Caco-2 (cell line): ENCODE data around the gene SLX4IP. TPM values are rescaled to one million over a fixed set of nuclear protein-coding genes. Genes with fewer than 3 reads are reported as not detected.

ENCODE experiments used
- BruUV-seq: library from RNA; stranded (reverse); fragments of 400-500 nt; replicated peaks from 2 replicates; lab custom pipeline; 2021; lab: Mats Ljungman, UMichigan
- CTCF ChIA-PET: fragments of 300-600 bp; sonication (Branson Sonifier 250); formaldehyde crosslinking; loops from one replicate; lab custom pipeline; 2022; ENCODE audit warnings: antibody characterized with exemption; lab: Charles Lee
- POLR2A ChIA-PET: fragments of 300-600 bp; sonication (Branson Sonifier 250); formaldehyde crosslinking; loops from one replicate; lab custom pipeline; 2022; ENCODE audit warnings: antibody characterized with exemption; lab: Charles Lee
- DNase-seq, 2 experiments: peaks; one replicate each; pipeline versions ENCODE4 v3.0.0 to v3.0.0-alpha.2; 2020 to 2022
- H3K27me3 ChIP-seq: replicated peaks from 2 replicates; pipeline ENCODE4 v1.6.0; 2011; ENCODE audit warnings: low read length; ENCODE audit not compliant: control insufficient read depth, insufficient read depth
- H3K36me3 ChIP-seq: 2 replicates; pipeline ENCODE4 v1.5.1; 2011; ENCODE audit warnings: low read length; ENCODE audit not compliant: control insufficient read depth, insufficient read depth
- H3K4me1 ChIP-seq: fragments of 250-450 bp; sonication (Bioruptor Pico); 2 replicates; pipeline ENCODE4 v1.5.1; 2020; ENCODE audit warnings: mild to moderate bottlenecking
- H3K4me3 ChIP-seq: 2 replicates; pipeline ENCODE4 v1.5.1; 2011; ENCODE audit warnings: low read depth, mild to moderate bottlenecking, control low read depth, low read length
- H3K9me3 ChIP-seq: fragments of 250-450 bp; sonication (Bioruptor Pico); 2 replicates; pipeline ENCODE4 v1.5.1; 2020; ENCODE audit warnings: mild to moderate bottlenecking, moderate library complexity
- H3K27ac Mint-ChIP-seq: one replicate; pipeline ENCODE4 v1.8.0; 2022; ENCODE audit warnings: mixed read lengths; ENCODE audit not compliant: unreplicated experiment
- H3K27me3 Mint-ChIP-seq: one replicate; pipeline ENCODE4 v1.8.0; 2022; ENCODE audit warnings: mixed read lengths; ENCODE audit not compliant: insufficient read depth, unreplicated experiment
- H3K36me3 Mint-ChIP-seq: one replicate; pipeline ENCODE4 v1.8.0; 2022; ENCODE audit warnings: mild to moderate bottlenecking, mixed read lengths; ENCODE audit not compliant: insufficient read depth, unreplicated experiment
- H3K4me1 Mint-ChIP-seq: one replicate; pipeline ENCODE4 v1.8.0; 2022; ENCODE audit warnings: low read depth, mixed read lengths; ENCODE audit not compliant: unreplicated experiment
- H3K4me3 Mint-ChIP-seq: one replicate; pipeline ENCODE4 v1.8.0; 2022; ENCODE audit warnings: mild to moderate bottlenecking, moderate library complexity, mixed read lengths; ENCODE audit not compliant: unreplicated experiment
- H3K9me3 Mint-ChIP-seq: one replicate; pipeline ENCODE4 v1.8.0; 2022; ENCODE audit warnings: mixed read lengths; ENCODE audit not compliant: unreplicated experiment
- CTCF ChIP-seq, 2 experiments: fragments of 200-600 bp in 1 of 2; IDR thresholded peaks; 1 replicate in 1 of 2; 2 replicates in 1 of 2; pipeline versions ENCODE4 v1.5.1 to v1.8.0; 2011 to 2022; ENCODE audit warnings: antibody characterized with exemption in 1 of 2, control low read depth in 1 of 2, inconsistent platforms in 1 of 2, low read depth in 1 of 2, low read length in 1 of 2, mild to moderate bottlenecking in 1 of 2, moderate library complexity in 1 of 2; ENCODE audit not compliant: insufficient read depth in 1 of 2, severe bottlenecking in 1 of 2, unreplicated experiment in 1 of 2
- intact Hi-C: fragments of 100-400 bp; cut with micrococcal nuclease; formaldehyde crosslinking; loops from one replicate; pipeline ENCODE4 v1.10.0; 2022; ENCODE audit not compliant: unreplicated experiment
- total RNA-seq: library from RNA; stranded (reverse); gene quantifications from 2 replicates; pipeline ENCODE4 v1.2.3, GENCODE V29; 2022

SLX4IP gene
- total RNA-seq, 1 experiment from 2014 or later = 8.5 TPM

- H3K36me3 Mint-ChIP-seq = peaks cover 5% of the 10 kb centered on the region
- BruUV-seq = no TSS peak
- ChIA-PET CTCF (no interaction called here), POLR2A (no interaction called here)
- peaks cover 13% of the 10 kb centered on the region for H3K4me1 ChIP-seq
- intact Hi-C loops = no loop called here
- no peaks in the 10 kb centered on the region for H3K27me3 Mint-ChIP-seq
- peaks cover 9% of the 10 kb centered on the region for H3K4me1 Mint-ChIP-seq
- TF ChIP-seq CTCF (IDR thresholded peaks at IDR 0.05; ENCODE audit: insufficient read depth in 1 of 2, low read depth in 1 of 2, low read length in 1 of 2, severe bottlenecking in 1 of 2, unreplicated experiment in 1 of 2) = no peak
- H3K9me3 ChIP-seq = no peaks in the 10 kb centered on the region
- no peaks in the 10 kb centered on the region for H3K36me3 ChIP-seq
- DNase-seq = no peak
- no peak overlapping the region for H3K4me3 Mint-ChIP-seq
- H3K9me3 Mint-ChIP-seq = no peaks in the 10 kb centered on the region
- no peak overlapping the region for H3K4me3 ChIP-seq
- H3K27ac Mint-ChIP-seq = peak overlapping the region; percentile 34
- H3K27me3 ChIP-seq = no peaks in the 10 kb centered on the region
Measured at GRCh38 chr20:10508060-10508459, 73.0 kb downstream of the SLX4IP start.

GRCh38 chr20:10508468-10509251, 73.6 kb downstream of the SLX4IP start:
- H3K9me3 ChIP-seq = no peaks in the 10 kb centered on the region
- no peak for DNase-seq
- H3K9me3 Mint-ChIP-seq = no peaks in the 10 kb centered on the region
- H3K4me3 ChIP-seq = no peak overlapping the region
- TF ChIP-seq CTCF (IDR thresholded peaks at IDR 0.05; ENCODE audit: insufficient read depth in 1 of 2, low read depth in 1 of 2, low read length in 1 of 2, severe bottlenecking in 1 of 2, unreplicated experiment in 1 of 2) = no peak
- H3K27me3 ChIP-seq = no peaks in the 10 kb centered on the region
- intact Hi-C loops = no loop called here
- no peaks in the 10 kb centered on the region for H3K27me3 Mint-ChIP-seq
- peaks cover 13% of the 10 kb centered on the region for H3K4me1 ChIP-seq
- ChIA-PET POLR2A (no interaction called here), CTCF (no interaction called here)
- peaks cover 5% of the 10 kb centered on the region for H3K36me3 Mint-ChIP-seq
- H3K36me3 ChIP-seq = no peaks in the 10 kb centered on the region
- H3K27ac Mint-ChIP-seq = peak overlapping the region; percentile 34
- H3K4me1 Mint-ChIP-seq = peaks cover 9% of the 10 kb centered on the region
- H3K4me3 Mint-ChIP-seq = no peak overlapping the region
- no TSS peak for BruUV-seq

- Histone ChIP-seq H3K36me3 (no peaks in the 10 kb centered on the region), H3K4me3 (no peak overlapping the region), H3K27me3 (no peaks in the 10 kb centered on the region), H3K9me3 (no peaks in the 10 kb centered on the region), H3K4me1 (peaks cover 13% of the 10 kb centered on the region)
- ChIA-PET POLR2A (no interaction called here), CTCF (no interaction called here)
- no peak for TF ChIP-seq CTCF (IDR thresholded peaks at IDR 0.05; ENCODE audit: insufficient read depth in 1 of 2, low read depth in 1 of 2, low read length in 1 of 2, severe bottlenecking in 1 of 2, unreplicated experiment in 1 of 2)
- Mint-ChIP-seq H3K27ac (no peak overlapping the region), H3K4me3 (no peak overlapping the region), H3K27me3 (no peaks in the 10 kb centered on the region), H3K36me3 (peaks cover 5% of the 10 kb centered on the region), H3K4me1 (peaks cover 9% of the 10 kb centered on the region), H3K9me3 (no peaks in the 10 kb centered on the region)
- no TSS peak for BruUV-seq
- intact Hi-C loops = no loop called here
- DNase-seq = no peak
Measured at GRCh38 chr20:10509376-10509775, 74.3 kb downstream of the SLX4IP start.
